CD4-positive, alpha-beta T cell treated with Interleukin-15 for 4 hours (primary cell): ENCODE measurements around the gene TBX2.

Experiments
- DNase-seq: peaks from one replicate; pipeline ENCODE4 v3.0.0-alpha.2; 2020; ENCODE audit warnings: low spot score

The TBX2 gene

DNA sequence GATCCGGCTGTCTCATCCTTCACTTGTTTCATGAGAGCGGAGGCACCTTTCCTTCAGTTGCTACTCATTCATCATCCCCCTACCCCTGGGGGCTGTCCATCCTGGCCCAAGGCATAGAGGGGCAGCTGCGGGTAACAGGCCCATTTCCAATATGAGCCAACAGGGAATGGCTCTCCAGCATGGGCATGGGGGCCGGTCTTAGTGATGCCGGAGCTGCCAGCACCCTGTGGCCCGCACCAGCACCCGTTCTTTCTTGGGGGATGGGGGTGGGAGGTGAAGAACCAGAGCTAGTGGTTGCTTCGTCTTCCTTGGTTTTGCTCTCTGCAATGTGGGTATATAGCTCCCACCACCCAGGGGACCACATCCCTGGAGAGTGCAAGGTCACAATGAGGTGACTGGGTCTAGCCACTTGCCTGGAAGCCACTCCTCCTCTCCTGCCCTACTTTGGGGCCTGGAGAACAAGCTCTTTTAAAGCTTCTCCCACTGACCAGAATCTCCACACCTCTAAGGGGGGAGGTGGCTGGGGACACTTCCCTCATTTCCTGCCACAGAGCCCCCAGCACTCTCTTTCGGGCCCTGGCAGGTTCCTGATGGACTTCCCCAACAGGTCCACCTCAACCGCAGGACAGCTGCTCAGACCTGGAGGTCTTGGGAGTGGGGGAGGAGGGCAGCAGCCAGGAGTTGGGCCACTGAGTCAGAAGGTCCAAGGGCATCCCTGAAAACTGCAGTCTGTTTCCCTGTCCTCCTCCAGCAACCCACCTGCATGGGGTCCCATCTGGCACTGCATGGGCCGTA lies 11.9 kb upstream of the TBX2 start:
- DNase-seq, result no peak

DNA sequence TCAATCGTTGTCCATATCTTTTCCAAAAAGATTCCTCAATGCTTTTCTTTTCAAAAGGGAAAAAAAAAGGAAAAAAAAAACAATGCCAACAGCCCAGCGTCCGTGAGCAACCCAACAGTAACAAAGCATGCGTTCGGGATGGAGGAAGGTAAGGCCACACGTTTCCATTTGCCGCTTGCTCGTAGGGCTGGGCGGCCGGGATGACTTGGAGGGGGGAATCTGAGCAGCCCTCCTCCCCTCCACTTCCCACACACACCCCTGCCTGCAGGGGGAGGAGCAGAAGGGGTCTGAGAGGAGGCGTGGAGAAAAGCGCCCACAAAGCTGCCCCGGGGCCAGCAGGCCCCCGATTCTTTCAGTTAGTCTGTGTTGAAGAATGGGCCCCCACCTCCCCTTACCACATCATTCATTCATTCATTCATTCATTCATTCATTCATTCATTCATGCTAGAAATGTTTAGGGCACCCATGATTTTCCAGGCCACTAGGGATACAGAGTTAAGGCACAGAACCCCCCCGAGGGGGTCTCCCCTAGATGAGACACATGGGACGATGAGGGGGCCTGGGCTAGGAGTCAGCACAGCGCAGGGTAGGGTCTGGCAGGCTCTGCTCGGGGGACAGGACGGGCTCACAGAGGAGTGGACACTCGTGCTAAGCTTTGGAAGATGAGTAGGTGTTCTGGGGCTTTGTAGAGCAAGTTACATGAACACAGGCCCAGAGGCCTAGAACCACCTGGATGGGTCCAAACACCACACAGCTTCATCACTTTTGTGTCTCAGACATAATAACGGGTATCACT lies 10.9 kb upstream of the TBX2 start:
- DNase-seq, result no peak

DNA sequence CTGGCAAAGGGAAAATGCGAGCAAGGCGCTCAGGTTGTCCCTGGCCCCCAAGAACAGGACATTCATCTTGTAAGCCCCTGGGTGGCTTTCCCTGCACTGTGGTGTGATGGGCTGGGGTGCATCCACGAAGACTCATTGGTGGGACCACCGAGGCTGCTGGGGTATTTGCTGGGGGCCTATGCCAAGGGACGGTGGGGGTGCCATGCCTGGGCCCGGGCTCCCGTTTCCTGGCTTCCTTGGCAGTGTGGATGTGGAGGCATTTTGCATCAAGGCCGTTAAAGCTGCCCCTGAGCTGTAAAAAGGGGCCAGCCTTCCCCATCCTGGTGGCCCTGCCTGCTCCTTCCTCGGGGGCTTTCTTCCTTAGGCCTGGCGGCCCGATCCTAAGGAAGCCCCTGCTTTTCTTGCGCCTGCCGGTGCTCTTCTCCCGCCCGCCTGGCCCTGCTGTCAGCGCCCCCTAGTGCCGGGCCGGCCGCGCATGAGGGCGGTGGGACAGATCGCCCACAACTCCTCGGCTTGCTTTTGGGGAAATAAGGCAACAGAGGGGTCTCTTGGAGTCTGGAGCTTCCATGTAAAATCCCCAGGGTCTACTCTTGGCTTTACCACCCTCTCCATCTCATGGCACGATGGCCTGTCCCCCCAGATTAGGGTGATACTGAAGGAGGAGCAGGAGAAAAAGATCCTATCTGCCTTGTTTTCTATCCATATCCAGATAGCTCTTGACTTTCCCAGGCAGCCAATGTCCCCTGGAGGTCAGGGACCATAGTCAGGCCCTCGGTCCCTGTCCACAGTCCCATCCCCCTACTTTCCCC lies 9.8 kb upstream of the TBX2 start:
- DNase-seq, result peak; percentile 27

DNA sequence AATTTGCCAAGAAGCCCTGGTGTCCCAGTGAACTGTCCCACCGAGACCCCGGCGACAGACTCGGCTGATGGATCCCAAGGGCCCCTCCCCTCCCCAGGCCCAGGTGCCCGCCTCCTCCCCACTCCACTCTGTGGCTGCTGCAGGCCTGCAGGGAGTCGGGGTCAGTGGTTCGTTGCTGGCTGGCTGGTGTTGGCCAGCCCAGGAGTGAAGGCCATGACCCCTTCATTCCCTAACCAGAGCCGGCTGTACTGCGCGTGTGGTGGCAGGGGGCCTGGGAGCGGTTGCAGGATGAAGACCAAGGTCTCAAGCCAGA lies 9.2 kb upstream of the TBX2 start:
- no peak for DNase-seq

DNA sequence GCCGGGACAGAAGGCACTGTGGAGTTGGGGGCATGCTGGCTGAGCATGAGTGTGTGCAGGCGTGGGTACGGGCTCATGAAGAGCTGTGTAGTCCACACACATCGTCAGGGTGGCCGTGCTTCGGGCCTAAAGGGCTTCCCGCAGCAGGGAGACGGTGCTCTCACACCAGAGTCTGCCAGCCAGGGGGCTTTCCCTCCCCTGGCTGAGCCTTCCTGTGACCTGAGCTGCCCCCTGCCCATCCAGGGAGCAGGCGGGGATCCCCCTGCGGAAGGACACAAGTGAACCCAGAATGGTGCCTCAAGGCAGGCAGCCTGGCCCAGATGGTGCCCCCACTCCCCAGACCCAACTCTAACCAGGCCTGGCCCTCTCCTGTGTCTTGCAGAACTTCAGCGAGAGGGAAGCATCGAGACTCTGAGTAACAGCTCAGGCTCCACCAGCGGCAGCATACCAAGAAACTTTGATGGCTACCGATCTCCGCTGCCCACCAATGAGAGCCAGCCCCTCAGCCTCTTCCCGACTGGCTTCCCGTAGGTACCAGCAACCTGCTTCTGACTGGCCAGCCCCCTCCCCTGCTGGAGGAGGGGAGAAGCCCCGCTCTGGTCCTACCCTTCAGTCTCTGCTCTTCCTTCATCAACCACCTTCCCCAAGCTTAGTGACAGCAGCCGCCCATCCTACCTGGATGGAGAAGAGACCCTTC lies 7.9 kb upstream of the TBX2 start:
- no peak for DNase-seq

DNA sequence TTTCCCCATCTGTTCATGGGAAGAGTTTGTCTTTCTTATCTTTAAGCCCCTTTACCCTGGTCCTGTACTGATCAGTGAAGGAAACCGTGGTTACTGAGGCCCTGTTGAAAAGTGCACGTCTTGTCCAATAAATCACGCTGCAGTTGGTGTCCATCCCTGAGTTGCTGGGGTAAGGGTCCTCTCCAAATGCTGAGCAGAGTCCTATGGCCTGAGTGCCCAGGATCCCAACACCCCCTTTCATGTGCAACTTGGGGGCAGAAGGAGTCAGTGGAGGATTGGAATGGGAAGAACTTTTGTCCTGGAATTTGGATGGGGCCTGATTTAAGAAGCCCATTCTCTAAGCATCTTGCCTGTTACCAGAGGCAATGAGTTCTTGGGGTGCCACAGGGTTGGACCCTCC lies 7.0 kb upstream of the TBX2 start:
- no peak for DNase-seq

DNA sequence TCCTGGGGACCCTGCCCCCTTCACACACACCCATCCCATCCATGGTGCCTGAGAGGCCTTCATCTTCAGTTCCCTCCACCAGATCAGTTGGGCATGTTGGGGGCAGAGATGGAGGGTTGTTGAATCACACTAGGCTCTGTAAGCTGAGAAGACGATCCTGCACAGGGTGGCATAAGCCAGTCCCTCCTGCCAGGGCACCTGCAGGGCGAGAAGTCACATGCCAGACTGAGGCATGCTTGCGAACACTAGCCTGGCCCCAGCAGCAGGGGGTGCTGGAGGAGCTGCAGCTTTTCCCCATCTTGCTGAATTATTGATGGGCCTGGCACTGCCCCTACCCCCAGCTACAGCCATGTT lies 6.1 kb upstream of the TBX2 start:
- DNase-seq, result no peak

DNA sequence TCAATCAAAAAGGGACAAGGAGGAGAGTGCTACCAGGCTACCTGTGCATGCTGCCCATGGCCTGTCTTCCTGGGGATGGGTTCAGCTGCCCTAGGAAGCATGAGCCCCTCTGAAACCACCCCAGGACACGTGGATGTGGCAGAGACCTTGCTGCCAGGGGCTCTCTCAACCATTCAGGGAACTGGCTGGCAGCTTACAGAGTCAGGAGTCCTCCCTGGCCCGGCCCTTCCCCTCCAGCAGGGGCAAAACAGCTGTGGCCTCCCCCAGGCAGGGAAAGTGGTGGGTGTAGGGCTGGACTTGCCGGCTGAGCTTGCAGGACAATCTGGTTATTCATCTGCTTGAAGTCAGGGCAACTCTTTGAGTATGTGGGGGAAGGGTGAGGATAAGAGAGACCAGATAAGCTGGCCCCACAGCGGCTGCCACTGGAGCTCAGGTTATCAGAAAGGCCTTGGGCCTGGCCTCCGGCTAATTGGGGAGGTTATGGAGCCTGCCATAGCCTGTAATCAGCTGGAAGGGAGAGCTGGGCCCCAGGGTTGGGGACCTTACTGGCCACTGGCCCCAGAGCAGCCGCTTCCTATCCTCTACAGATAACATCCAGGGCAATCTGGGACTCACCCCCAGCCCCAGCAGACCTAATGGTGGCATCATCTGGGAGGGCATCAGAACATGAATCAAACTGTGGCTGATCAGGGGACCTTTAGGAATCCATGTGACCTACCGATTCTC lies 5.6 kb upstream of the TBX2 start:
- no peak for DNase-seq

DNA sequence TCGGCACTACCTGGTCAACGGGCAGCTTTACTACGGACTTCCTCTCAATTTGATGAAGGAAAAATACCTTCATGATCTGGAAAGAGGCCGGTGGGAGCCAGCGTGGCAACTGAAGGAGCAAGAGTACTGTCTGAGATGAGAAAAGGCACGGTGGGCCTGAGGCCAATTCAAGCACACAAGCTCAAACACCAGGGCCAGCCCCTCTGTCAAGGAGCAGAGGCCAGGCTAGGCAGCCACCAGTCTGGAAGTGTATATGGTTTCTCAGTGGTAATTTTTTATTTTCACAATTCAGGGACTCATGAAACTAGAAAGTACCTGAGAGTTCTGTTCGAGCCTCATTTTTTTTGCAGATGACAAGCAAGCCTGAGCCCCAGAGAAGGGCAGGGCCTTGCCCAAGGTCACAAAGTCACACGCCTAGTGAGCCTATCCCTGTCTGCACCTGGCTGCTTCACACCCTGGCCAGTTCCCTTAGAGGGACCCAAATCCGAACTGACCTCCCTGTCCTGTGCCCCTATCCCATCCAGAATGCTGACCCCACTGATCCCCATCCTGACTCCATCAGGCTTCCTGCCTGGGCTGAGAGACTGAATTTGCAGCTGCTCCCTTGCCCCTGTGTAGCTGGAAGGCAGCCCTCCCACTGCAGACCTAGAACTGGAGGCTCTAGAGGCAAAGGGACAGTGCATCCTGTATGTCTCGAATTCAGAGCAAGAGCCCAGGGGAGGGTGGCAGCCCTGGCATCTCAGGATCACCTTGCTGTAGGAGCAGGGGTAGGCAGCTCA lies 4.8 kb upstream of the TBX2 start:
- DNase-seq, result no peak

DNA sequence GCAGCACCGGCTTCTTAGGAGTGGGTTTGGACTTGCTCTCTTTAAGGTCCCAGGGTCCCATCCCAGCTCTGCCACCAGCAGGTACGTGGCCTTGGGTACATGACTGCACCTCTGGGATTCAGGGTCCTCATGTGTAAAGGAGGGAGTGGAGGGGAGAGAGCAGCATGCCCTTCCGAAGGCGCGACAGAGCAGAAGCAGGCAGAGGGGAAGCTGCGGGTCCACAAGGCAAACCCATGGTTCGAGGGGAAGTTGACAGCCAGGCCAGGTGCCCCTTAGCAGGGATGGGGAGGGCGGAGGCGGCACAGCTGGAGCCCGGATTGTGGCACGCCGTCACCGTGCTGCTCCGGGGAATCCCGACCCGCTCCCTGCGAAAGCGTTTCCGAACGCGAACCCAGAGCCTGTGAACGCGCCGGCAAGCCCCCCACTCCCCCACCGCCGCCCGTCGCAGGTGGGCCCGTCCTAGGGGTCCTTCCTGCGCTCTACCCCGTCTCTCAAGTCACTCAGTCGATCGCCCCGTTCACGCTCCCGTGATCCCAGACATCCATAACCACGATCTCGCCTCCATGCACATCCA lies 4.1 kb upstream of the TBX2 start:
- no peak for DNase-seq

DNA sequence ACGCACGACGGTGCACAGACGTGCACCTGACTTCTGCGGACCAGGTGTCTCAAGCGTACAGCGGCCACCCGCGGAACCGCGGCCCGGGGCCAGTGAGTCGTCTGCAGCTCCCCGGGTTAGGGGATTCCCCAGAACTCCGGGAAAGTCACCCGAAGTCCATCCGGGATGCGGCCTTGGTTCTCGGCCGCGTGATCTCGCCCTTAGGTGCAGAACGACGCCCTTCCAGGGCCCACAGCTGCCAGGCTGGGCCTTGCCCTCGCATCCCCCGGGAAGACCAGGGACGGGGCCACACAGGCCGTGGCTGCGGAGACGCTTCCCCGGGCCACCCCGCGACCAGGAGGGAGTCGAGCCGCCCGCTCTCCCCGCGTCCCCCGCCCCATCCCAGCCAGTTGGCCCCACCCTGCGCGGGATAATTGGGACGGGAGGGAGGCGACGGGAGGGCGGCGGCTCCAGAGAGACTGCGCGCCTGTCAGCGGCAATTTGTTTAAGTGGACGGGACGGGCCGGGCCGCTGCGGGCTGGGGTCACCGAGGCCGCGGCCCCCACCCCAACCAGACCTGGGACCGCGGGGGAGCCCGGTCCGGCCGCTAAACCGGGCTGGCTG lies 3.6 kb upstream of the TBX2 start:
- DNase-seq, result no peak

DNA sequence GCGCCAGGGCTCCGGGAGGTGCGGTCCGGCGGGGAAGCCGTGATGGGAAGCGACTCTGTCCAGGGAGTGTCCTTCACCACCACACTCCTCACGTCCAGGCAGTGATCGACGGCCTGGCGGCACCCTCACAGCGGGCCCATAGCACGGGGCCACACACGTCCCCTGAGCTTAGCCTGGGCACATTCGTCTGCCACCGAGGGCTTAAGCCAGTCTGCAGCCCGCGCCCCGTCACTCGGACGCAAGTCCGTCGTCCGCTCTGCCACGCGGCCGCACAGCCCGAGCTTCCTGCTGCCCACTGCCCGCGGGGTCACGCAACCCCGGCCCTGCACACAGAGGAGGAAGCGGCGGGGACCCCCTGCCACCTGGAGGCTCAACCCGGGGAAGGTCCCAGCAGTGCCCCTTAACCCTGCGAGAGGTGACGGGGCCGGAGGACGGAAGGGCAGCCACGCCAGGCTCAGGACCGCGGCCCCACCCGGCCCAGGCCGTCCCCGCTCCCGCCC lies 3.0 kb upstream of the TBX2 start:
- DNase-seq, result no peak

DNA sequence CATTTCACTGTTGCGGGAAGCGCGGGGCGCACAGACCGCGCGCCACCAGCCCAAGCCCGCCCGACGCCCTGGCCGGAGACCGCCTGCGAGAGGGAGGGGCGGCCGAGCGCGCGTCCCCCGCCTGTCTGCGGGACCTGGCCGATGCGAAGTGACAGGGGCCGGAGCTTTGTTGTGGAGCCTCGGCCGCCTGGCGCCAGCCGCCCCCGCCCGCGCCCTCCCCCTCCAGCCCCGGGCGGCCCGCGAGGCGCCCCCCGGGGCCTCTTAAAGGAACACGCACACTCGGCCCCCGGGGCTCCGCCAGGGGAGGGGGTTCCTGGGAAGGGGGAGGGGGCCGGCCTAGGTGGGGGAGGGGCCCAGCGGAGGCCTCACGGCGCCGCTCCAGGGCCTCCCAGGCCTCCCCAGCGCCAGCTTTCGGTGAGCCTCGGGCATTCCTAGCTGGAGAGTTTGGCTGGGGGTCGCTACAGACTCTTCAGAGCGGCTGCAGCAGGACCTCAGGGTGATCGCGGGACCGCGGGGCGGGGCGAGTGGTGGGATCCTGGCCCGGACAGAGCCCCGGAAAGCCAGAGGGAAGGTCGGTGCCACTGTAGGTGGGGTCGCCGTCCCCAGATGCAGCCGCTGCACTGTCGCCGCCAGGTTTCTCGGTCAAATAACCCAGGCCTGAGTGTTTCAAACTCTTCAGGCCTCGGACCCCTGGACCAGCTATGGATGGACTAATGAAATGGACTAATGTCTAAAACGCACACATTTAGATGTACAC lies 2.4 kb upstream of the TBX2 start:
- no peak for DNase-seq

DNA sequence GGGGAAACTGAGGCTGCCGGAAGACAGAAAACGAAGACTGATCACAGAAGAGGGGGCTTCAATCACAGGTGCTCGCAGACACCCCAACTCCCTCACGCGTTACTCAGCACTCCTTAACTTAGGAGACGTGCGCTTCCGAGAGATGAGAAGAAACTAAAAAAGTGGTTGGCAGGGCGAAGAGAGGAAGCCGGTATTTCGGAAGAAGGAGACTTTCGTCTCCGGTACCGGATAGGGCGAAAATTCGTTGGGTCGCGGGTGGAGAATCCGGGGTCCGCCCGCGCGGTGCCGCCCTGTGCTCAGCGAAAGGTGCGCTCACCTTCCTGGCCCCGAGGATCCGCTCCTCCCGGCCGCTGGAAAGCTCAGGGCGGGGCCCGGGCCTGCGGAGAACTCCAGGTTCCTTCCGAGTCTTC lies 917 bp upstream of the TBX2 start:
- DNase-seq, result no peak

DNA sequence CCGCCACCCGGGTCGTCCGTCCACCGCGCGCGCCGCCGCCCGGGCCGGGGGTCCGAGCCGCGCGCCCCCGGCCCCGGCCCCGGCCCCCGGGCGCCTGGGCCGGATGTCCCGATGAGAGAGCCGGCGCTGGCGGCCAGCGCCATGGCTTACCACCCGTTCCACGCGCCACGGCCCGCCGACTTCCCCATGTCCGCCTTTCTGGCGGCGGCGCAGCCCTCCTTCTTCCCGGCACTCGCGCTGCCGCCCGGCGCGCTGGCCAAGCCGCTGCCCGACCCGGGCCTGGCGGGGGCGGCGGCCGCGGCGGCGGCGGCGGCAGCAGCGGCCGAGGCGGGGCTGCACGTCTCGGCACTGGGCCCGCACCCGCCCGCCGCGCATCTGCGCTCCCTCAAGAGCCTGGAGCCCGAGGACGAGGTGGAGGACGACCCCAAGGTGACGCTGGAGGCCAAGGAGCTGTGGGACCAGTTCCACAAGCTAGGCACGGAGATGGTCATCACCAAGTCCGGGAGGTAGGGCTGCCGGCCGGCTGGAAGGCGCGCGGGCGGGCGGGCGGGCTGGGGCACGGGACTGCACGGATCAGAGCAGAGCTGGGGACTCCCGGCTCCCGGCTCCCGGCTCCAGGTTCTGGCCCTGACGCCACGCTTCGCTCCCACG lies 548 bp downstream of the TBX2 start:
- no peak for DNase-seq

DNA sequence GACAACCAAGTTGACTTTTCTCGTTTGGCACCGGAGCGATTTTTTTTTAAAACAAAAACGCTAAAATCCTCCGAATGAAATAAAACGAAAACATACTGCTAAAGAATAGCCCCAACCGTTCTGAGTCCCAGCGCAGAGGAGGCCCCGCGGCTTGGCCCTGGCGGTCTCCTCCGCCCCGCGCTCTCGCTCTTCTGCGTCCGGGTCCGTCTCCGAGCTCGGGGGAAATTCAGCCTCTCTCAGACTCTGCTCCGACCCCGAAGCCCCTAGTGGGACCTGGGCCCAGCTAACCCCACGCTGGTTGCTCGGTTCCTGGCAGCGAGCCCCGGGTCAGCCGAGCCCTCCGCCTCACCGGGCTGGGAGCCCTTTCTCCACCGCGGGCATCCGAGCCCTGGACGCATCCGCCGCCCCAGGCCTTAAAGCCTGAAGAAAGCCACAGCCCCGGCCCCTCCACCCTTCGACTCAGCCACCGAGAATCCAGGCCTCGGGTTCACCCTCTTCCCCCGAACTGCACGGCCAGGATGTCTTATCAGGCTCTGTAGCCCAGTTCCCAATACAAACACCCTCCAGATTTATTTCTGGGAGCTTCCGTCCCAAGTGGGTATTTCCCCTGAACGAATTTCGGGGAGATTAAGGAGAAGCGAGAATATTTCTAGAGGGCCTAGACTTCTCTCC lies 1.2 kb downstream of the TBX2 start:
- DNase-seq, result no peak

DNA sequence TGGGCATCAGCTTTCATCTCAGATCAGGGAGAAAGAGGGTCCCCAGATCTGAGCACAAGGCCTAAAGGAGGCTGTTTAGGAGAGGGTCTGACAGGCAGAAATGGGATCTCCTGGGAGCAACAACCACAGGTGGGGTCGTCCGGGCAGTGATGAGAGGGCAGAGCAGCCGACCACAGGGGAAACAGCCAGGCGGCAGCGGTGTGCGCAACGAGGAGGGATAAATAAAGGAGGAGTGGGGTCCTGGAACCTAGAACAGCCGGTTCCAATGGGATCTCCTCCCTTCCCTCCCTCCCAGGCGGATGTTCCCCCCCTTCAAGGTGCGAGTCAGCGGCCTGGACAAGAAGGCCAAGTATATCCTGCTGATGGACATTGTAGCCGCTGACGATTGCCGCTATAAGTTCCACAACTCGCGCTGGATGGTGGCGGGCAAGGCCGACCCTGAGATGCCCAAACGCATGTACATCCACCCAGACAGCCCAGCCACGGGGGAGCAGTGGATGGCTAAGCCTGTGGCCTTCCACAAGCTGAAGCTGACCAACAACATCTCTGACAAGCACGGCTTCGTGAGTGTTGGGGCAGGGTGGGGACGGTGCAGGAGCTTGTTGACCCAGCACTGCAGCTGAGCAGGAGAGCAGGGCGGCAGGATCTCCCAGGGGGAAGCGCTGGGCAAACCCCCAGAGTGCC lies 1.9 kb downstream of the TBX2 start:
- no peak for DNase-seq
